Endometrial microvascular endothelial cells (primary cell): ENCODE data around the gene EEF1A2. TPM values are rescaled to one million over a fixed set of nuclear protein-coding genes. Genes with fewer than 3 reads are reported as not detected.

Experiments
- in situ Hi-C: cut with HindIII; loops from 2 replicates; pipeline ENCODE4 v1.10.0; 2017; ENCODE audit warnings: low sequenced_read_pairs, low pct_unique_long_range_greater_than_20kb; ENCODE audit errors: inconsistent ontology term
- total RNA-seq: library from RNA; depleted of rRNA; stranded (reverse); fragments of >200 nt; gene quantifications from one replicate; pipeline ENCODE4 v1.2.3, GENCODE V29; 2015; ENCODE audit errors: inconsistent ontology term

EEF1A2 gene
- total RNA-seq, 1 donor from 2014 or later = 0.09 TPM

DNA sequence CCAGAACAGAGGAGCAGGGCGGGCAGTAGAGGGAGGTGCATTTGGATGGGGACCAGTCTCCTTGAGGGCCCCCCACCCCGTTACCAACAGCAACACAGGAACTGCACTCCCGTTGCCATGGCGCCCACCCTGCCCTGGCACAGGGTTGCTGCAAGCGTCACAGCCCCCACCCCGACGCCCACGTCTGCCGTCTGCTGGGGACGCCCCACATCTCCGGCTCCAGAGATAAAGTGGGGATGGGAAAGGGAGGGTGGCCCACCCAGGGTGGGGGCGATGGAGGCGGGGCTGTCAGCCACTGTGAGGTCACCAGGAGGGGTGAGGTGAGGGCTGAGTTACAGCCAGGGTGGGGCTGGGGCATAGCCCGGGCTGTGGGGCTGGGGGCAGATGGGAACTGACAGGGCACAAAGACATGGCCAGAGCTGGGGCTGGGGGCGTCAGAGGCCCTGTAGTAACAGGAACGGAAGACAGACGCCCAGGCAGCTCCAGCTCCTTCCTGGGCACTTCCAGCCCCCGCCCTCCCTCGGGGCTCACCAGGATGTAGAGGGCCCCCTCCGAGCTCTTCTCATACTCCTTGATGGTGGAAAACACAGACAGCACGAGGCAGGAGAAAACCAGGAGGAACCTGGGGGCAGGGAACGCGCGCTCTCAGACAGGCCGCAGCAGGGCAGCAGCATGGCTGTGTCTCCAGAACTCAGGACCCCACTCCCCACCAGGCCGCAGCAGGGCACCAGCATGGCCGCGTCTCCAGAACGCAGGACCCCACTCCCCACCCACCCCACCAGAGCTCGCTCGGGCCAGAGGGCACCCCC lies 52.5 kb downstream of the EEF1A2 start:
- in situ Hi-C loops = no loop called here

DNA sequence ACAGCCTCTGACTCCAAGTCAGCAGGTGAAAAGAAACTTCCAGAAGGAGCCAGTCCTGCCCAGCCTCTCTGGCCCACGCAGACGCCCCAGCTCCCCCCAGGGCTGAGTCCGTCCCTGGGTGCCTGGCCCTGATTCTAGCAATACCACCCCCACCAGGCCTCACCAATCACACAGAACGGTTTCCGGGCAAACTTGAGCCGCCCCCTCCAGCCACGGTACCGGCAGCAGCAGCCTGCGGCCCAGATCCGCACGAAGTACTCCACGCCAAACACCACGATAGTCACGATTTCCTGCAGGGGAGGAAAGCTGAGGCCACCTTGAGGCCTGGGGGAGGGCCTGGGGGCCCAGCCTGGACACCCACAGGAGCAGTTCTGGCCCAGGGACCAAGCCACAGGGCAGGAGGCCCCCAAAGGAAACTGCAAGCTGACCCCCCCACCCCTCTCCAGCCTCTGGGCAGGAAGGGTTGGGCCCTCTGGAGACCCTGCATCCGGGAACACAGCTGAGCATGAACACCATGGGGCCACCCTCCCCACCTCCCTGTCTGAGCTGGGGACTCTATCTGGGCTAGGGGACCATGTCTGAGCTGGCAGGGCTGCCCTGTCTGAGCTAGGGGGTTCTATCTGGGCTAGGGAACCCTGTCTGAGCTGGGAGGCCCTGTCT lies 53.7 kb downstream of the EEF1A2 start:
- in situ Hi-C loops = no loop called here

- in situ Hi-C loops = no loop called here
These were observed 54.3 kb downstream of the EEF1A2 start for GRCh38 chr20:63444548-63444947.

GRCh38 chr20:63443606-63444395 lies 55.1 kb downstream of the EEF1A2 start:
- in situ Hi-C loops = no loop called here

GRCh38 chr20:63442100-63442493 lies 56.8 kb downstream of the EEF1A2 start:
- in situ Hi-C loops = no loop called here

- in situ Hi-C loops = no loop called here
These were observed 57.5 kb downstream of the EEF1A2 start for GRCh38 chr20:63441136-63442099.

GRCh38 chr20:63440366-63440955 lies 58.4 kb downstream of the EEF1A2 start:
- in situ Hi-C loops = no loop called here

- in situ Hi-C loops = no loop called here
These were observed 59.0 kb downstream of the EEF1A2 start for GRCh38 chr20:63439866-63440265.

- in situ Hi-C loops = no loop called here
These were observed 60.8 kb downstream of the EEF1A2 start for GRCh38 chr20:63438121-63438520.

Other genes with a start within 250 kb of the EEF1A2 start
- gene NKAIN4, start 244.6 kb downstream of the EEF1A2 start, total RNA-seq = not detected
- gene ARFGAP1, start 226.3 kb downstream of the EEF1A2 start, total RNA-seq = 51.9 TPM
- gene COL20A1, start 205.9 kb downstream of the EEF1A2 start, total RNA-seq = not detected
- gene CHRNA4, start 137.7 kb downstream of the EEF1A2 start, total RNA-seq = not detected
- gene KCNQ2, start 26.4 kb downstream of the EEF1A2 start, total RNA-seq = not detected
- gene PPDPF, start 21.7 kb upstream of the EEF1A2 start, total RNA-seq = 126 TPM
- gene PTK6, start 38.3 kb upstream of the EEF1A2 start, total RNA-seq = not detected
- gene SRMS, start 48.7 kb upstream of the EEF1A2 start, total RNA-seq = not detected
- 0.37 TPM for gene FNDC11, start 55.1 kb upstream of the EEF1A2 start, total RNA-seq
- 61.5 TPM for gene HELZ2, start 75.2 kb upstream of the EEF1A2 start, total RNA-seq
- 11.9 TPM for gene GMEB2, start 128.0 kb upstream of the EEF1A2 start, total RNA-seq
- 0.65 TPM for gene STMN3, start 154.3 kb upstream of the EEF1A2 start, total RNA-seq
- 15.1 TPM for gene RTEL1, start 159.2 kb upstream of the EEF1A2 start, total RNA-seq
- 175 TPM for gene TNFRSF6B, start 197.6 kb upstream of the EEF1A2 start, total RNA-seq
- gene ARFRP1, start 208.9 kb upstream of the EEF1A2 start, total RNA-seq = 55.7 TPM
- 39.2 TPM for gene ZGPAT, start 209.0 kb upstream of the EEF1A2 start, total RNA-seq
- gene LIME1, start 237.6 kb upstream of the EEF1A2 start, total RNA-seq = 9.3 TPM
- gene SLC2A4RG, start 240.7 kb upstream of the EEF1A2 start, total RNA-seq = 17.3 TPM